Thoracic aorta (tissue), 2 donors: ENCODE data around the gene ADIPOR2. TPM values are rescaled to one million over a fixed set of nuclear protein-coding genes. Genes with fewer than 3 reads are reported as not detected.
"Not testable (repeated sequence)": the region's sequence is repeated elsewhere in the genome, so short reads cannot be mapped to it uniquely, and the experiment has no call there.

ENCODE experiments used
- ATAC-seq: fragments of 150-250 bp; one replicate; pipeline ENCODE4 v1.8.0; 2017; ENCODE audit warnings: low read depth; ENCODE audit not compliant: insufficient number of reproducible peaks, low FRiP score
- DNase-seq: peaks from one replicate; pipeline ENCODE4 v3.0.0-alpha.2; 2020; ENCODE audit warnings: low spot score
- H3K27ac ChIP-seq, 2 donors: fragments of 200-600 bp; sonication (generic); 1 replicate in 1 of 2; 2 replicates in 1 of 2; pipeline ENCODE4 v1.5.1; 2016; ENCODE audit warnings: mild to moderate bottlenecking in 2 of 2, moderate library complexity in 2 of 2
- H3K27me3 ChIP-seq: fragments of 200-600 bp; sonication (generic); replicated peaks from 2 replicates; pipeline ENCODE4 v1.6.0; 2016; ENCODE audit warnings: mild to moderate bottlenecking; ENCODE audit not compliant: insufficient read depth
- H3K36me3 ChIP-seq: fragments of 200-600 bp; sonication (generic); one replicate; pipeline ENCODE4 v1.5.1; 2016
- H3K4me1 ChIP-seq, 2 donors: fragments of 200-600 bp; sonication (generic); 1 replicate in 1 of 2; 2 replicates in 1 of 2; pipeline versions ENCODE4 v1.5.1 to v1.6.0; 2016; ENCODE audit warnings: low read depth in 2 of 2, mild to moderate bottlenecking in 1 of 2; ENCODE audit not compliant: control insufficient read depth in 1 of 2
- H3K4me3 ChIP-seq: fragments of 200-600 bp; sonication (generic); 2 replicates; pipeline ENCODE4 v1.5.1; 2016; ENCODE audit warnings: mild to moderate bottlenecking
- H3K9me3 ChIP-seq: fragments of 200-600 bp; sonication (generic); 2 replicates; pipeline ENCODE4 v1.5.1; 2016
- CTCF ChIP-seq: fragments of 200-600 bp; sonication (generic); IDR thresholded peaks from one replicate; pipeline ENCODE4 v1.5.1; 2019; ENCODE audit warnings: antibody characterized with exemption
- total RNA-seq, 2 donors: library from RNA; depleted of rRNA; stranded (reverse); fragments of >200 nt; gene quantifications; one replicate each; pipeline versions ENCODE4 v1.1.0 to v1.2.3, GENCODE V29; 2016

ADIPOR2 gene
- total RNA-seq, 2 donors from 2014 or later, result 24.2 to 43.0 TPM

GRCh38 chr12:1705774-1706631, 15.1 kb downstream of the ADIPOR2 start:
- Histone ChIP-seq H3K36me3 (no peaks in the 10 kb centered on the region), H3K4me3 (no peak overlapping the region), H3K27ac (no peak overlapping the region), H3K27me3 (no peaks in the 10 kb centered on the region), H3K9me3 (no peaks in the 10 kb centered on the region), H3K4me1 (peaks cover 7 to 21% of the 10 kb centered on the region in 2 donors)
- TF ChIP-seq CTCF, result no peak
- no peak for DNase-seq
- no peak for ATAC-seq

- Histone ChIP-seq H3K4me1 (peaks cover 12 to 21% of the 10 kb centered on the region in 2 donors), H3K36me3 (no peaks in the 10 kb centered on the region), H3K4me3 (no peak overlapping the region), H3K9me3 (no peaks in the 10 kb centered on the region), H3K27me3 (no peaks in the 10 kb centered on the region), H3K27ac (no peak overlapping the region)
- DNase-seq (no peak), ATAC-seq (no peak)
- no peak for TF ChIP-seq CTCF
Observed at GRCh38 chr12:1706632-1706980, 15.7 kb downstream of the ADIPOR2 start.

DNA sequence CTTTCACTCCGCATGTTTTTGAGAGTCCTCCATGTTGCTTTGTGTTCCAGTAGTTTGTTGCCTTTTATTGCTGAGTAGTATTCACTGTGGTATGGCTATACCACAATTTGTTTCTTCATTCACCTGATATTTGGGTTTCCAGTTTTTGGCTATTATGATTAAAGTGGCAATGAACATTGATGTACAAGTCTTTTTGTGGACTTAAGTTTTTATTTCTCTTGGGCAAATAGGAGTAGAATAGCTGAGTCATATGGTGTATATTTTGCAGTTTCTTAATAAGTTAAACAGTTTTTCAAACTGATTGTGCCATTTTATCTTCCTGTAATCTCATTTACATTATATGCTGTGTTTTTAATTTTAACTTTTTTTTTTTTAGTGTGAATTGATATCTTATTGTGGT, 16.2 kb downstream of the ADIPOR2 start:
- H3K4me1 ChIP-seq, result peaks cover 16 to 21% of the 10 kb centered on the region in 2 donors

DNA sequence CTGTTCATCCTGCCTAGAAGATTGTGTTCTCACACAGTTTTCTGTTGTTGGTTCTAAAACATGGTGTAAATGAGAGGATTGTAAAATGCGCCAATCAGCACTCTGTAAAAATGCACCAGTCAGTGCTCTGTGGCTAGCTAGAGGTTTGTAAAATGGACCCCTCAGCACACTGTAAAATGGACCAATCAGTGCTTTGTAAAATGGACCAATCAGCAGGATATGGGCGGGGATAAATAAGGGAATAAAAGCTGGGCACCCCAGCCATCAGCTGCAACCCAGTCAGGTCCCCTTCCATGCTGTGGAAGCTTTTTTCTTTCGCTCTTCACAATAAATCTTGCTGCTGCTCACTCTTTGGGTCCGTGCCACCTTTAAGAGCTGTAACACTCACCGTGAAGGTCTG, 19.1 kb downstream of the ADIPOR2 start:
- peaks cover 21 to 45% of the 10 kb centered on the region in 2 donors for H3K4me1 ChIP-seq
- not testable (repeated sequence) for DNase-seq, ATAC-seq

More for the DNA sequence above, 16.2 kb downstream of the ADIPOR2 start:
- no peaks in the 10 kb centered on the region for H3K9me3 ChIP-seq
- no peak overlapping the region for H3K27ac ChIP-seq
- no peak overlapping the region for H3K4me3 ChIP-seq
- H3K36me3 ChIP-seq, result no peaks in the 10 kb centered on the region
- ATAC-seq (no peak), DNase-seq (no peak)
- no peak for TF ChIP-seq CTCF
- no peaks in the 10 kb centered on the region for H3K27me3 ChIP-seq

DNA sequence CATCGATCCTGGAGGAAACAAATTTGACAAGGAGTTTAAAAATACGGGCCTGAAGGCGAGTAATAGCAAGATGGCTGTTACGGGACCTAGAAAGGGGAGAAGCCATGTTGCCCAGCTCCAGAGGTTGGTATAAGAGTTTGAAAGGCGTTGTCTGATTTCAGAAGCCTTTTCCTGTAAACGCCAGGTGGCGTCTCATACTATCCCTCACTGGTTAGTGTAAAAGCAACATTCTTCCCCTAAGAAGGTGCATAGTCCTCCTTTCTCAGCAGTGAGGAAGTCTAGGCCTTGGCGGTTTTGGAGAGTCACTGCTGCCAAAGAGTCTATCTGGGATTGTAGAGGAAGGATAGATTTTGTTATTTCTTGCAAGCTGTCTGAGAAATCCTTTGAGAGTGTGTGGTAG, 20.0 kb downstream of the ADIPOR2 start:
- peaks cover 20 to 44% of the 10 kb centered on the region in 2 donors for H3K4me1 ChIP-seq
- H3K4me3 ChIP-seq, H3K27ac ChIP-seq, H3K9me3 ChIP-seq, ATAC-seq, H3K27me3 ChIP-seq, H3K36me3 ChIP-seq, DNase-seq: not testable (repeated sequence)

More for the DNA sequence above, 19.1 kb downstream of the ADIPOR2 start:
- H3K36me3 ChIP-seq, H3K27me3 ChIP-seq, H3K4me3 ChIP-seq, H3K9me3 ChIP-seq, H3K27ac ChIP-seq: not testable (repeated sequence)

DNA sequence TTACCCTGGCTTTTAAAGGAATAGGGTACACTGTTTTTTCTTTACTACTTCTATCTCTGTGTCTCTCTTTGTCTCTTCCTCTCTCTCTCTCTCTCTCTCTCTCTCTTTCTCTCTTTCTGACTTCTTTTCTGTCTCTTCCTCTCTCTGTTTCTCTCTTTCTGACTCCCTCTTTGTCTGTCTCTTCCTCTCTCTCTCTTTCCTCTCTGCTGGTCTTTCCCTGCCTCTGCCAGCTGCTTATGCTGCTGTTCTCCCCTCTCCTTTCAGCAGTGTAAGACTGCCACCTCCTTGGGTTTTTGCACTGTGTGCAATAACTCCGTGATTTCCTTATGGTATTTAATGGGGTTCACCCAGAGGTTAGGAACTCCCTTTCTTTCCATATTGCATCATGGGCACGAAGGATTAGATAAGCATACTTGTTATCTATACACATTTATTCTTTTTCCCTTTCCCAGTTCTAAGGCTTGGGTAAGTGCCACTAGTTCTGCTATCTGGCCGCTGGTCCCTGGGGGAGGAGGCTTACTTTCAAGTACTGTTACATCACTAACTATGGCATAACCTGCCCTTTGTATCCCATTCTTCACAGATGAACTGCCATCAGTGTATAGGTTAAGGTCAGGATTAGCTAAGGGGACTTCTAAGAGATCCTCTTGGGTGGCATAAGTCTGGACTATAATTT, 20.8 kb downstream of the ADIPOR2 start:
- ATAC-seq, H3K27me3 ChIP-seq, H3K4me3 ChIP-seq, H3K27ac ChIP-seq, H3K9me3 ChIP-seq, DNase-seq, H3K36me3 ChIP-seq: not testable (repeated sequence)
- peaks cover 12 to 42% of the 10 kb centered on the region in 2 donors for H3K4me1 ChIP-seq

DNA sequence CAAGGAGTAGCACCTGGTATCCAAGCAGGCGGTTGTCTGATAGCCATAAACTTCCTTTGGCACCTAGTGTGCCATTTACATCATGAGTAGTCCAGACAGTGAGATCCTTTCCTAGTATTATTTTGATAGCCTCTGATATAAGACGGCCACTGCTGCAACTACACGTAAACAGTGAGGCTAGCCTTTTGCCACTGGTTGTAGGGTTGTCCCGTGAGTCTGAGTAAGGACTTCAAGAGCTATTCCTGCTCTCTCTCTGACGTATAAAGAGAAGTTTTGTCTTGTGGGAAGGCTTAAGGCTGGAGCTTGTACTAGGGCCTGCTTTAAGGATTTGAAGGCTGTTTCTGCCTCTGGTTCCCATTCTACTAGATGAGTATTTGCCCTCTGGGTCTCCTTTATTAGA, 21.4 kb downstream of the ADIPOR2 start:
- not testable (repeated sequence) for H3K9me3 ChIP-seq, H3K36me3 ChIP-seq, DNase-seq, ATAC-seq, H3K27ac ChIP-seq, H3K27me3 ChIP-seq, H3K4me3 ChIP-seq
- H3K4me1 ChIP-seq, result peaks cover 8 to 49% of the 10 kb centered on the region in 2 donors

DNA sequence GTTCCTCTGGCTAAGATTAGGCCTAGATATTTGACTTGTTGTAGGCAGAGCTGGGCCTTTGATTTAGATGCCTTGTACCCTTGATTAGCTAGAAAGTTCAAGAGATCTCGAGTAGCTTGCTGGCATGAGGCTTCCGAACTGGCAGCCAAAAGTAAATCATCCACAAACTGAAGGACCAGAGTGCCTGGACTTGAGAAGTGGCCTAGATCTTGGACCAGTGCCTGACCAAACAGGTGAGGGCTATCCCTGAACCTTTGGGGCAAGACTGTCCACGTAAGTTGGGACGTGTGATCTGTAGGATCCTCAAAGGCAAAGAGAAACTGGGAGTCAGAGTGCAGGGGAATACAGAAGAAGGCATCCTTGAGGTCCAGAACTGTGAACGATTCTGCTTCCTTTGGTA, 22.0 kb downstream of the ADIPOR2 start:
- H3K4me3 ChIP-seq, H3K27me3 ChIP-seq, H3K27ac ChIP-seq, H3K9me3 ChIP-seq, H3K36me3 ChIP-seq, ATAC-seq, DNase-seq: not testable (repeated sequence)
- peaks cover 3 to 51% of the 10 kb centered on the region in 2 donors for H3K4me1 ChIP-seq

DNA sequence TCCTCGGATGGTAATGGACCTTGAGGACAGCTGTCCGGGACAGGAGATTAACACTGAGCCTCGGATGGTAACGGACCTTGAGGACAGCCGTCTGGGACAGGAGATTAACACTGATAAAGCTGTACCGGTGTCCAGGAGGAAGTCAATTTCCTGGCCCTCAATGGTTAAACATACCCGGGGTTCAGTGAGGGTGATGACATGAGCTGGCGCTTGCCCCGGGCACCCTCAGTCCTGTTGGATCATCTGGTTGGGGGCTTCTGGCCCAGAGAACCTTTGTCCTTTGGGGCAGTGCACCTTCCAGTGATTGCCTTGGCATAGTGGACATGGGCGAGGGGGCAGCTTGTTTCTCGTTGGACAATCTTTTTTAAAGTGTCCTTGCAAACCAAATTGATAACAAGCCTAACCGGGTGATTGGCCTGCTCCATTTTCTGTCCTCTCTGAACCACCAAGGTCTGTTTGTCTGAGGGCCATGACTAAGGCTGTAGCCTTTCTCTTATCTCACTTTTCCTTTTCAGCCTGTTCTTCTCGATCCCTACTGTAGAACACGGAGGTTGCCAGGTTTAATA, 23.0 kb downstream of the ADIPOR2 start:
- not testable (repeated sequence) for H3K27me3 ChIP-seq, H3K36me3 ChIP-seq, DNase-seq, H3K9me3 ChIP-seq, H3K4me3 ChIP-seq, ATAC-seq
- H3K4me1 ChIP-seq, result peaks cover 3 to 62% of the 10 kb centered on the region in 2 donors
- peak overlapping the region in 1 of 2 donors; percentile 12 for H3K27ac ChIP-seq
